UCSD-AML1 (cell line): ENCODE measurements around the gene PDE6A.
"Not testable (repeated sequence)": the region's sequence is repeated elsewhere in the genome, so short reads cannot be mapped to it uniquely, and the experiment has no call there.

Experiments used
- DNase-seq: peaks from one replicate; lab custom pipeline; 2025; ENCODE audit not compliant: unreplicated experiment; lab: John Stamatoyannopoulos, UW

The PDE6A gene

GRCh38 chr5:149869411-149869821 is 75.2 kb downstream of the PDE6A start:
- no peak for DNase-seq

- DNase-seq = no peak
Measured at GRCh38 chr5:149865746-149866145, 78.8 kb downstream of the PDE6A start.

DNA sequence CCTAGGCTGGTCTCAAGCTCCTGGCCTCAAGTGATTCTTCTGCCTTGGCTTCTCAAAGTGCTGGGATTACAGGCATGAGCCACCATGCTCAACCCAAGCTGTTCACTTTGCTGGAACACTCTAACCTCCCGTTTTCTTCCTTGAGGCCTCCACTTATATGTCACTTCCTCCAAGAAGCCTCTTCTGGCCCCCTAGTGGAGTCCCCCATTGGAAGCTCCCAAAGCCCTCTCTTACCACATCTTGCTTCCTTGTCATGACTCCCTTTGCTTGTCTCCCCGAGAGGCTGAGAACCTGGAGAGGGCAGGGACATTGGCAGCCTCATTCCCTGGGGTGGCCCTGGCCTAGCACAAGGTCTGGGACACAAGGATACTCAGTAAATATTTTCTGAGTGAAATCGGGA is 80.8 kb downstream of the PDE6A start:
- DNase-seq = no peak

DNA sequence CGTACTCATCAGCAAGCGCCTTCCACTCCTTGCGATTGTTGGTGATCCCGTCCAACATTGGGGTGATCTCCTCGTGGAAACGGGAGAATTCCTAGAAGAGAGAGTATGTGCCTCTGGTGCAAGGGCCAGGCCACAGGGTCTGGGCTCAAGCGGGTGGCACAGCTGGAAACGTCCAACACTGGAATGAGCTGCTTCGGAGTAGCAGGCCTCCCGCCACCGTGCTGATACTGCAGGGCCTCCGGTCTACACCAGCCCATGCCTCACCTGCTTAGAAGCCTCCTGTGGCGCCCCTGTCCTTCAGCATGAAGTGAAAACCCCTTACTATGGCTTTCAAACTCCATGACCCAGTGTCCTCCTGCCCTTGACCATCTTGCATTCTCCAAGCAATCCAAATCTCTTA is 81.4 kb downstream of the PDE6A start:
- DNase-seq = no peak

DNA sequence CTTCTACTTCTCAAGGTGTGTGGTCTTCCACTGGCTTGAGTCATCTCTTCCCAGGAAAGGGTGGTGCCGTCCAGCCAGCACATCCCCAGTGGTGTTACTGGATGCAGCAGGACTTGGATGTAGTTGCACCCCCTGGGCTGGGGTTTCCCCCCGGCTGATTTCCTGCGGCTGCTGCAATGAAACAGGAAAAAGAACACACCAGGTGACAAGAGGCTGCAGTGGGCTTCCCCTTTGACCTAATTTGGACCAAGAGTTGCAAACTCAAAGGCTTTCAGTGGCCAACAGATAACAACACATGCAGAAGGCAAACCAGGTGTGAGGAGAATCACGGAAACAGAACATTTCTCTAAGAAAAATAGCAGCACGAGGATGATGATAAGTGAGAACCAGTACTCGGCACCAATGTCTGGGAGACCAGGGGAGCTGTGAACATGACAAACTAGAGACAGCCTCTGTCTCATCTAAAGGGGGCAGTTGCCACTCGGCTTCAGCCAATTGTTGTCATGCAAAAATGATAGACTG is 83.7 kb downstream of the PDE6A start:
- DNase-seq = peak; percentile 34

DNA sequence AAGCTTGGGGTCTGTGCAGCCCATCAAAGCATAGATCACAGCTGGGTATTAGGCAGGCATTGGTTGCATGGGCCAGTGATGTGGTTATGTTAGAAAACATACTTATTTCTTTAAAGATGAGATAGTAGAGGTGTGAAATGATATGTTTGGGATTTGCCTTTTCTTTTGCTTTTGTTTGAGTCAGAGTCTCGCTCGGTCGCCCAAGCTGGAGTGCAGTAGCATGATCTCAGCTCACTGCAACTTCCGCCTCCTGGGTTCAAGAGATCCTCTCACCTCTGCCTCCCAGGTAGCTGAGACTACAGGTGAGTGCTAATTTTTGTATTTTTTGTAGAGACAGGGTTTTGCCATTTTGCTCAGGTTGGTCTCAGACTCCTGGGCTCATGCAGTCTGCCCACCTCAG is 84.8 kb downstream of the PDE6A start:
- DNase-seq = no peak

GRCh38 chr5:149858481-149858880 is 86.1 kb downstream of the PDE6A start:
- DNase-seq = not testable (repeated sequence)

DNA sequence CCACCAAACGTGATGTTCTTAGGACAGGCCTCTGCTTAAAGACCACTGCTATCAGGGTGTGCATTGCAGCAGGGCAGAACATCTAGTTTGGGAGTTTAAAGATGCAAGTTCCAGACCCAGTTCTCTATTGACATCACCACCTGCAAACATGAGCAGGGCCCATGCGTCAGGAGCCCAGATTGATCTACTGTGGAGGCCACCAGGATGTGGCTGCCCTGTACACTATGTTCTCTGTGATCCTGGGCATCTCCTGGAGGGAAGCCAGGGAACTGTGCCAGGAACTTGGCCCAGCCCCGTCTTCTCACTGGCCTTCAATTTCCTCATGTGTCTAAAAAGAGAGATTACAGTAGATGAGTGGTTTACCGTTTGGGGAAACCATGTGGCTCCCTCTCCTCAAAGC is 87.1 kb downstream of the PDE6A start:
- peak; percentile 58 for DNase-seq

GRCh38 chr5:149855366-149855765 is 89.2 kb downstream of the PDE6A start:
- no peak for DNase-seq

- DNase-seq = no peak
Measured at GRCh38 chr5:149854866-149855265, 89.7 kb downstream of the PDE6A start.

- DNase-seq = no peak
Measured at GRCh38 chr5:149853701-149854100, 90.9 kb downstream of the PDE6A start.

GRCh38 chr5:149853331-149853648 is 91.3 kb downstream of the PDE6A start:
- no peak for DNase-seq

GRCh38 chr5:149852641-149853330 is 91.8 kb downstream of the PDE6A start:
- DNase-seq = peak; percentile 40

DNA sequence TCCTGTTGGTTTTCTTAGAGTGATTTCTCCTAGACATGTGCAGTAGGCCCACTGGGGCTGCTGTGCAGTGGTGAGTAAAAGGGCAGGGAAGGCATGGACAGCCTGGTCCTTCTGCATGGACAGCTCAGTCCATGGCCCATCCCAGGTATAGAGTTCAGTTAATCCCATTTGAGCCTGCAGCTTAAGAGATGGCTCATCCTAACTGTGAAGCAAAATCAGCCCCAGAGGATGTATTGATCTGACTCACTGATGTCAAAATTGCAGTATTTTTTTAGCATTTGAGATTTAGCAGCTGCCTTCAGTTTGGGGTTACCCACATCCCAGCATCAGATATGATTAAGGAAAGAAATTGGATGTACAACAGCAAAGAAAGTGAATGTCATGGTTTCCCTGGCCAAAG is 93.4 kb downstream of the PDE6A start:
- DNase-seq = no peak

GRCh38 chr5:149849966-149850910 is 94.4 kb downstream of the PDE6A start:
- DNase-seq = no peak

DNA sequence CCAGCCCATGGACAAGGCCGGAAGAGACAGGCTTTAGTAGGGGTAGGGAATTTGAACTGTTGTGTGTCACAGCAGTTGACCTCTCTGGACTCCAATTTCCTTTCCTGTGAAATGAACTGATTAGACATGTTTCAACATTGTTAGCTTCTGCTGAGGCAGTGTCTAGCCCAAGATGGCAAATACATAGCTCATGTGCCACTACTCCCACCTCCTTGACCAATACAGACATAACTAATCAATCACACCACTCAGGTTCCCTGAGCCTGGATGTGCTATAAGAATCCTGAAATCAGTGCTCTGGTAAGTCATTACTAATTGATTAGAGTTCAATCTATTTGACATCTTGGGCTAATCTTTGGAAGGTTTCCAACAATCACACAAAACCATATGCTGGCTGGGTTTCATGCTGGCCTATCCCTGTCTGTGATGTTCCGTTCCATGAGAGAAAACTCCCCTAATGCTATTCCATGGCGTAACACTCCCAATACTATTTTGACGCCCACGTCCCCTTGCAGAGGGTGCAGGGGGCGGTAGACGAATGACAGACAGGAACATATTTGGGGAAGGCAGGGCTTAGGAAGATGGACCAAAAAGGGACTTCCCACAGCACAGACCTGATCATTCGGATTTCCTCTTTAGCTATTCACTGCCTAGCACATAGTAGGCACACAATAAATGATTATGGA is 95.2 kb downstream of the PDE6A start:
- no peak for DNase-seq

DNA sequence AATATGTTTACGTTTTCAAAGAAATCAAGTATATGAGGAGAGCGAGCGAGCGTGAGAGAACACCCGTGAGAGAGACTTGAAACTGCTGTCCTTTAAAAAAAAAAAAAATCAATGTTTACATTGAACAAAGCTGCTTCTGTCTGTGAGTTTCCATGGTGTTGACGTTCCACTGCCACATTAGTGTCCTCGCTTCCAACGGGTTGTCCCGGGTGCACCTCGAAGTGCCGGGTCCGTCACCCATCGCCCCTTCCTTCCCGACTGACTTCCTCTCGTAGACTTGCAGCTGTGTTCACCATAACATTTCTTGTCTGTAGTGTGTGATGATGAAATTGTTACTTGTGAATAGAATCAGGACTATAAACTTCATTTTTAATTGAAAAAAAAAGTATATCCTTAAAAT is 97.0 kb downstream of the PDE6A start:
- DNase-seq = no peak

DNA sequence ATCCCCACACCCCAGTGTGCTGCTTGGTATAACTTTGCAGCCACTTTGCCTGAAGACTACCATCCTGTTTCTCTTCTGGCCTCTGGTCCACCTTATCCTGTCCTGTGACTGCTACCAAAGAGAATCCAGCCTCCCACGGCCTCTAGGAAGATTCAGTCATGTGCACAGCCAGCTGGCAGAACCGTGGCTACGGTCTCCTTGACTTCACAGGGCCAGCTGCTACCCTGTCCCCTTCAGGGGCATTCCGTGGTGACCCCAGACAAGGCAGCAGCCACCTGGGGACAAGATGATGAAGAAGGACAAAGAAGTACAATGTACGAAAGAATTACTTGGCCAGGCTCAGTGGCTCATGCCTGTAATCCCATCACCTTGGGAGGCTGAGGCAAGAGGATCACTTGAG is 98.6 kb downstream of the PDE6A start:
- no peak for DNase-seq

DNA sequence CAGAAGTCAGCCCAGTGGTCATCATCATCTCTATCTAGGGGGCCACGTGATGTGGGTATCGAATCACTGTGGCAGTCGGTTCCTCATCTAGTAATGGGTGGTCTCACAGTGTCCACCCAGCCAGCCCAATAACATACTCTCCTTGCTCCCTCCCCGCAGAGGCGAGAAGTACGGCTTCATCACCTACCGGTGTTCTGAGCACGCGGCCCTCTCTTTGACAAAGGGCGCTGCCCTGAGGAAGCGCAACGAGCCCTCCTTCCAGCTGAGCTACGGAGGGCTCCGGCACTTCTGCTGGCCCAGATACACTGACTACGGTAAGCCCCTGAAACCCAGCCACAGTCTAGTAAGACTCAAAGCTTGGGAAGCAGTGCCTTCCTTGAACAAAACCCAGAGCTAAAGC is 99.0 kb downstream of the PDE6A start:
- no peak for DNase-seq

DNA sequence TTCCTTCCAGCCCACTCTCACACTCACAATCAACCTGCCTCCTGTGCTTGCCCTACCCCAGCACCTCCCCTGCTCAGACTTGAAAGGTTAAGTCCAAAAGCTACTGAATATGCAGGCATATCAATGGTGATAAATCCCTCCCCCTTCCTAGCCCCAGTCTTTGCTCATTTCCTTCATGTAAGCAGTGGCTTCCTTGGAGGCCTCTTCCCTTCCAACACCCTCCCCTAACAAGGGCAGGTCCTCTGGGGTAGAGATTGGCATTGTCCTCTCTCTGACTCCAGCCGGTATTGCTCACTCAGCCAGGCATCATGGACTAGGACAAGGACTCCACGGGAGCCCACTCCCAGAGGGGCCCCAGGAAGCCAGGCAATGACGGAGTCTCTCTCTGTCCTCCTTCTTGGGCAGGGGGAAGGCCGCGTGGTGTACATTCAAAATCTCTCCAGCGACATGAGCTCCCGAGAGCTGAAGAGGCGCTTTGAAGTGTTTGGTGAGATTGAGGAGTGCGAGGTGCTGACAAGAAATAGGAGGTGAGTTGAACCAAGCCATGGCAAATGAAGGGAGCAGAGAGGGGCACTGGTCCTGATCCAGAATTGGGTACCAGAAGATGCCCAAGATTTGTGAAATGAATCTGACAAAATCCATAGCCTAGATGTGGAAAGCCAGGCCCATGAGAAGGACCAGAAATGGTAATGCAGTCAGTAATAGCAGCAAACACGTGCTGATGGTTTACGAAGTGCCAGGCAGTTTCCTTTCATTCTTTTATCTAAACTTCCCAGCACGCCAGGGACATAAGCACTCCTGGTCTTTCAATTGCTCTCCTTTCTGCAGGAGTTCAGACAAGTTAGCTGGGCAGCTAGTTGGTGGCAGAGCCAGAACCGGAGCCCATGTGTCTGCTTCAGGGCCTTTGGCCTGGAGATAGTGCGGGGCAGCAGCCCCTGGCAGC is 102.5 kb downstream of the PDE6A start:
- no peak for DNase-seq
